ENCODE measurements around the gene TIMM22.
"Not testable (repeated sequence)": the region's sequence is repeated elsewhere in the genome, so short reads cannot be mapped to it uniquely, and the experiment has no call there.

Gene TIMM22

GRCh38 chr17:1047177-1047878 is 50.4 kb downstream of the TIMM22 start:
- Histone ChIP-seq H3K27me3 (replicated peaks; ENCODE audit: insufficient read depth, low read length) (no peaks in the 10 kb centered on the region), H3K27ac (ENCODE audit: low read length) (no peak overlapping the region), H3K9ac (ENCODE audit: low read length) (no peak overlapping the region), H3F3A (ENCODE audit: insufficient read depth, low read length) (no peaks in the 10 kb centered on the region), H2AFZ (ENCODE audit: low read length) (no peak overlapping the region), H3K4me2 (ENCODE audit: low read depth, low read length) (no peak overlapping the region), H4K20me1 (ENCODE audit: insufficient read depth, low read length) (no peaks in the 10 kb centered on the region), H3K9me2 (replicated peaks; ENCODE audit: insufficient read depth, low read length) (no peaks in the 10 kb centered on the region), H3K4me3 (ENCODE audit: low read length) (no peak overlapping the region), H3K36me3 (replicated peaks; ENCODE audit: insufficient read depth, low read length) (no peaks in the 10 kb centered on the region), H3K4me1 (ENCODE audit: low read length) (no peaks in the 10 kb centered on the region), H3K79me2 (ENCODE audit: low read length) (peaks cover 12% of the 10 kb centered on the region), H3K9me3 (replicated peaks; ENCODE audit: insufficient read depth, low read length) (no peaks in the 10 kb centered on the region)
- DNase-seq, result no peak
- no peak for TF ChIP-seq CTCF (IDR thresholded peaks at IDR 0.05; ENCODE audit: low read length)
- no peak for TF ChIP-seq EZH2phosphoT487 (IDR thresholded peaks at IDR 0.05; ENCODE audit: low read length)
- TF ChIP-seq EZH2 (optimal IDR thresholded peaks at IDR 0.05; ENCODE audit: low read depth, low read length), result no peak

DNA sequence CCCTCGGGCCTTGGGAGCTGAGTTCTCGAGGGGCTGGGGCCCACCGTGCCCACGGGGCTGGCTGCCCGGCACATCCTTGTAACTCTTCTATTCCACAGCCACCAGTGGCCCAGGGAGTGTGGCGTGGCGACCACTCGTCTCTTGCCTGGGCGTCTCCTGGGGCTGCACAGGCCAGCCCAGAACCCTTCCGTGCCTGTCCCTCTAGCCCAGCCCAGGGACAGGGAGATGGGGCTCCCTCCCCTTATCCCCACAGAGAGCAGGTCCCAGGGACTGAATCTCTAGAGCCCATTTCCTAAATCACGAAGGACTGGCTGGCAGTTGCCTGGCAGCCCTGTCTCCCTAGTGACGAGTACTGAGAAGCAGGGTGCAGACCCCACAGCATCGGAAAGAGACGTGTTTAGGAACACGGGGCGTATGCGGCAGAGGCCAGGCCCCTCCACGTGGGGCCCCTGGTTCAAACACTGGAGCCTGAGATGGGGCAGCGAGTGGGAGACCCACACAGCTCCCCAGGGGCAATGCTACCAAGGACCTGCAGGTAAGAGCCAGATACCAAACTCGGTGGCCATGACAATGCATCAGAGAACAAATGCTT is 51.0 kb downstream of the TIMM22 start:
- Histone ChIP-seq H3K4me2 (ENCODE audit: low read depth, low read length) (no peak overlapping the region), H3K27ac (ENCODE audit: low read length) (no peak overlapping the region), H3K9me2 (replicated peaks; ENCODE audit: insufficient read depth, low read length) (no peaks in the 10 kb centered on the region), H3K36me3 (replicated peaks; ENCODE audit: insufficient read depth, low read length) (no peaks in the 10 kb centered on the region), H3K9me3 (replicated peaks; ENCODE audit: insufficient read depth, low read length) (no peaks in the 10 kb centered on the region), H3K27me3 (replicated peaks; ENCODE audit: insufficient read depth, low read length) (no peaks in the 10 kb centered on the region), H3K4me1 (ENCODE audit: low read length) (no peaks in the 10 kb centered on the region), H3F3A (ENCODE audit: insufficient read depth, low read length) (no peaks in the 10 kb centered on the region), H3K79me2 (ENCODE audit: low read length) (peaks cover 6% of the 10 kb centered on the region), H3K9ac (ENCODE audit: low read length) (no peak overlapping the region), H4K20me1 (ENCODE audit: insufficient read depth, low read length) (no peaks in the 10 kb centered on the region), H3K4me3 (ENCODE audit: low read length) (no peak overlapping the region), H2AFZ (ENCODE audit: low read length) (no peak overlapping the region)
- no peak for TF ChIP-seq EZH2phosphoT487 (IDR thresholded peaks at IDR 0.05; ENCODE audit: low read length)
- no peak for TF ChIP-seq EZH2 (optimal IDR thresholded peaks at IDR 0.05; ENCODE audit: low read depth, low read length)
- no peak for DNase-seq

DNA sequence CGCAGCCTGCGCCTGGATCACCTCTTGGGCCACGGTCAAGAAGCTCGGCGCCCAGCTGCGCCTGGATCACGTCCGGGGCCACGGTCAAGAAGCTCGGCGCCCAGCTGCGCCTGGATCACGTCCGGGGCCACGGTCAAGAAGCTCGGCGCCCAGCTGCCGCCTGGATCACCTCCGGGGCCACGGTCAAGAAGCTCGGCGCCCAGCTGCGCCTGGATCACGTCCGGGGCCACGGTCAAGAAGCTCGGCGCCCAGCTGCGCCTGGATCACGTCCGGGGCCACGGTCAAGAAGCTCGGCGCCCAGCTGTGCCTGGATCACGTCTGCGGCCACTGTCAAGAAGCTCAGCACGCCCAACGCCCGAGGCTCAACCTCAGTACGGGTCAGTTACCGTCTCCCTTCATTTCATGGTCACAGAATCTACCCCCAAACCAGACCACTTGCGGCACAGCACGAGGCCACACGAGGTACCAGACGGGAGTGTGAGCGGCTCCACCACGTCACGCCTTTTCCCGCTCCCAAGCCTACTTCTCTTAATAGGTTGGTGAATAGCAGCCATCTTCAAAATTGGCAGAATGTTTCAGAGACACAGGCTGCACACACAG is 51.7 kb downstream of the TIMM22 start:
- not testable (repeated sequence) for H3K9ac ChIP-seq (ENCODE audit: low read length); H3K4me1 ChIP-seq (ENCODE audit: low read length); H3K4me3 ChIP-seq (ENCODE audit: low read length); H3K9me2 ChIP-seq (replicated peaks; ENCODE audit: insufficient read depth, low read length); H3K27me3 ChIP-seq (replicated peaks; ENCODE audit: insufficient read depth, low read length); H3K79me2 ChIP-seq (ENCODE audit: low read length); H3K27ac ChIP-seq (ENCODE audit: low read length); H3K9me3 ChIP-seq (replicated peaks; ENCODE audit: insufficient read depth, low read length); H3K4me2 ChIP-seq (ENCODE audit: low read depth, low read length); H4K20me1 ChIP-seq (ENCODE audit: insufficient read depth, low read length); H3K36me3 ChIP-seq (replicated peaks; ENCODE audit: insufficient read depth, low read length); H2AFZ ChIP-seq (ENCODE audit: low read length); H3F3A ChIP-seq (ENCODE audit: insufficient read depth, low read length); DNase-seq

DNA sequence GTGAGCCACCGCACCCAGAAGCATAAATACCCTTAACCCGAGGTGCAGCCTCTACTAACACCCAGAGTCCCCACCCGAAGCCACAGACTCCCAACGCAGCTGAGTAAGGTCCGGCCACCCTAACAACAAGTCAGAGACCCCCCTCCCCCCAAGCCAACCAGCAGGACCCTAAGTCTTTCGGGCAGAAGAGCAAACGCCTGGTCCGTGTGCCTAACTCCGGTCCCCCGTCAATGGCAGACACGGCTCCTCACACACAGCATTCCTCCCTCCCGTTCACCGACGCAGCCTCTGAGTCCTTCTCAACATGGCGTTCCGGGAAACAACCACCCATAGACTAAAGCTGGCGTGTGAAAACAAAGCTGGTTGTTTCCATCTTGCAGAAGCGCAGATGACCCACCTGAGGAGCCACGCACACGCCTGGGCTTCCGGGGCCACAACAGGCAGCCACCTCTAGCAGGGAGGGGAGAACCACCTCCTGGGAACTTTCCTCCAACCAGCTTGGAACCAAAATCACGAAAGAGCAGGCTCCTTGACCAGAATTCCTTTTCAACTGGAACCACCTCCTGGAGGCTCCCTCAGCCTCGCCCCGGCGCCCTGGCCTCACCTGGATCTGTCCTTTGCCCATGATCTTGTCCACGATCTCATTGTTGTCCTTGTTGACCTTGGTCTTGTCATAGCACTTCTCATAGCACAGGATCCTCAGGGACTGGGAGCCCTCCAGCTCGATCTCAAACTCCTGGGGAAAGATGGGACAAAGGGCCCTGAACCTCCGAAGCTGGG is 52.7 kb downstream of the TIMM22 start:
- Histone ChIP-seq H3K79me2 (ENCODE audit: low read length) (no peaks in the 10 kb centered on the region), H3K4me3 (ENCODE audit: low read length) (no peak overlapping the region), H3K9me2 (replicated peaks; ENCODE audit: insufficient read depth, low read length) (no peaks in the 10 kb centered on the region), H3K9me3 (replicated peaks; ENCODE audit: insufficient read depth, low read length) (no peaks in the 10 kb centered on the region), H4K20me1 (ENCODE audit: insufficient read depth, low read length) (no peaks in the 10 kb centered on the region), H3K36me3 (replicated peaks; ENCODE audit: insufficient read depth, low read length) (no peaks in the 10 kb centered on the region), H2AFZ (ENCODE audit: low read length) (no peak overlapping the region), H3K4me1 (ENCODE audit: low read length) (no peaks in the 10 kb centered on the region), H3K4me2 (ENCODE audit: low read depth, low read length) (no peak overlapping the region), H3K27me3 (replicated peaks; ENCODE audit: insufficient read depth, low read length) (no peaks in the 10 kb centered on the region), H3K27ac (ENCODE audit: low read length) (no peak overlapping the region), H3K9ac (ENCODE audit: low read length) (no peak overlapping the region), H3F3A (ENCODE audit: insufficient read depth, low read length) (no peaks in the 10 kb centered on the region)
- DNase-seq, result no peak
- TF ChIP-seq EZH2 (optimal IDR thresholded peaks at IDR 0.05; ENCODE audit: low read depth, low read length), result no peak
- TF ChIP-seq CTCF (IDR thresholded peaks at IDR 0.05; ENCODE audit: low read length), result no peak
- TF ChIP-seq EZH2phosphoT487 (IDR thresholded peaks at IDR 0.05; ENCODE audit: low read length), result no peak

Data from MM.1S (cell line).